Stimulated activated CD4-positive, alpha-beta T cell treated with anti-CD3 and anti-CD28 coated beads, Interleukin-4, amount 100 ng/mL, for 48 hours (primary cell): ENCODE results near the gene AGPAT3.

Experiments used
- DNase-seq, 2 donors: peaks; one replicate each; pipeline ENCODE4 v3.0.0-alpha.2; 2020; ENCODE audit warnings: low read depth in 2 of 2

AGPAT3 gene

DNA sequence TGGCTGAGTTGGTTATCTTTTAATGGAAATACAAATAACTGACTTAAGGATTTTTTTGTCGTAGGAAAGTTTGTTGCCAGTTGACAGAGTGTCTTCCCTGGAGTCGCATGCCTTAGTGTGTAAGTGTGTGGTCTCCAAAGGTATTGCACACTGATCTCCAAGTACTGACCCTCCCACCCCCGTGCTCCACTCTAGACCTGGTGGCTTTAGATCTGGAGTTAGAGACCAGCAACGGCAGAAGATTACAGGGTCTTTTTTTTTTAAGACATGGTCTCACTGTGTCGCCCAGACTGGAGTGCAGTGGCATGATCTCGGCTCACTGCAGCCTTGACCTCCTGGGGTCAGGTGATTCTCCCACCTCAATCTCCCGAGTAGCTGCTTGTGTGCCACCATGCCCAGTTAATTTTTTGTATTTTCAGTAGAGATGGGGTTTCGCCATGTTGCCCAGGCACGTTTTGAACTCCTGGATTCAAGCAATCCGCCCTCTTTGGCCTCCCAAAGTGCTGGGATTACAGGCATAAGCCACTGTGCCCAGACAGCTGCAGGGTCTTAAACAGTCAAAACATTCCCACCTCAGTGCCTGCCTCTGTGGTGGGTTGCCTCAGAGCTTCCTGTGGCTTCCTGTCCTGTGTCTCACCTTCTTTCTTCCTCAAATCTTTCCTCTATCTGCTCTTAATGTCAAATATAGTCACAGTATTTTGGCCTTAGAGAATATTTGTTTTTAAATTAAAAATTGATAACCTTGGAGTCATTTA is 154.0 kb downstream of the AGPAT3 start:
- DNase-seq: no peak

DNA sequence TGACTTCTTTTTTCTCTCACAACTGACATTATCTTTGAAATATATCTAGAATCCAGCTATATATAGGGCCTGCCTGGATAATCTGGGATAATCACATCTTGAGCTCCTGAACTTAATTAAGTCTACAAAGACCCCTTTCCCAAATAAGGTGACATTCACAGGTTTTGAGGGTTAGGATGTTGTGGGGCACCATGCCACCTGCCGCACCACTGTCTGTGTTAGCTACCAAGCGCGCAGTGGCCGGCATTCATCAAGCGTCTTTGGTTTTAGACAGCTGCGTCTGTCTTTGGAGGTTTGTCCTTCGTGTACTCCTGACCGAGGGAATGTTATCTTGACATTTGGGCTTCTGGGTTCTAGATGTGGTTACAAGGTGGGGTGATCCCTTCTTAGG is 154.5 kb downstream of the AGPAT3 start:
- DNase-seq: no peak

DNA sequence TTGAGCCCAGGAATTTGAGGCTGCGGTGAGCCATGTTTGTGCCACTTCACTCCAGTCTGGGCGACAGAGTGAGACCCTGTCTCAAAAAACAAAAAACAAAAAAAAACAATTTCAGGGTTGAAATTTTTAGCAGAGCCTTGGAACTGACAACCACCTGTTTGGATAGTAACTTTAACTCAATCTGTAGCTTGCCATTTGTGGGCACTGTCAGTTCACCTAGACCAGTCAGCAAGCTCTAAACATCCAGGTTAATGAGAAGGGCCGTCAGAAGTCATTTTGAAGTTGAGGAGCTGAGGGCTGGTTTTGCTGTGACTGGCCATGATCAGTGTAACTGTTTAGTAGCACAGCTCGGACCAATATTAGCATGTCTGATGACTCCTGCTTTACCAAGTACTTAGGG is 155.5 kb downstream of the AGPAT3 start:
- DNase-seq: no peak

DNA sequence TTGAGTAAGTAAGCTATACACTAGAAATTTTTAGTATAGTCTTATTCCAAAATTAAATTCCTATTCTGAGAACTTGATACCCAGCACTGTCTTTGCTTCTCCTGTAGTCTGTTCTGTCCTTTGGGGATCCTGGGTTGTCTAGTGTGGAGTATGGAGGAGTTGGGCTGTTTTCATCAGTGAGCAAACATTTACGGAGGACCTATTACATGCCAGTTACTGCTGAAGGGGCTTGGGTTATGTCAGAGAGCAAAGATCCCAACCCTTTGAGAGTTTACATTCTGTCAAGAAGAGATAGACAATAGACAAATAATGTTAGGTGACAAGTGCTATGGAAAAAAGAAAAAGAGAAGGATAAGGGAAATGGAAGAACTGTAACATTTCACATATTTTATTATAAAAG is 156.0 kb downstream of the AGPAT3 start:
- no peak for DNase-seq

DNA sequence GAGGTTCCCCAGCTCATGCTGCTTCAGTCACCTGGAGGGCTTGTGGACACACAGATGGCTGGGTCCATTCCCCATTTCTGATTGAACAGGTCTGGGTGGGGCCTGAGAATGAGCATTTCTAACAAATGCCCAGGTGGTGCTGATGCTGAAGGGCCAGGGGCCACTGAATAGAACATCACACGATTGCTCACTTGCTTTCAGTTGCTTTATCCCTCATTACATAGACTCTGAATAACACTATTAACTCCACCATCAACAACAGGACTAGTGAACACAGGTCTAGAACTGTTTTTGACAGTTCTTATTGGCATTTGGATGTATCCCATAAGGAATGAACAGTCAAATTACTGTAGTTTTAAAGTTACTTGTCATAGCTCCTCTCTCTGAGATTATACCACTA is 159.2 kb downstream of the AGPAT3 start:
- no peak for DNase-seq

GRCh38 chr21:44024887-44025353 is 159.9 kb downstream of the AGPAT3 start:
- no peak for DNase-seq

DNA sequence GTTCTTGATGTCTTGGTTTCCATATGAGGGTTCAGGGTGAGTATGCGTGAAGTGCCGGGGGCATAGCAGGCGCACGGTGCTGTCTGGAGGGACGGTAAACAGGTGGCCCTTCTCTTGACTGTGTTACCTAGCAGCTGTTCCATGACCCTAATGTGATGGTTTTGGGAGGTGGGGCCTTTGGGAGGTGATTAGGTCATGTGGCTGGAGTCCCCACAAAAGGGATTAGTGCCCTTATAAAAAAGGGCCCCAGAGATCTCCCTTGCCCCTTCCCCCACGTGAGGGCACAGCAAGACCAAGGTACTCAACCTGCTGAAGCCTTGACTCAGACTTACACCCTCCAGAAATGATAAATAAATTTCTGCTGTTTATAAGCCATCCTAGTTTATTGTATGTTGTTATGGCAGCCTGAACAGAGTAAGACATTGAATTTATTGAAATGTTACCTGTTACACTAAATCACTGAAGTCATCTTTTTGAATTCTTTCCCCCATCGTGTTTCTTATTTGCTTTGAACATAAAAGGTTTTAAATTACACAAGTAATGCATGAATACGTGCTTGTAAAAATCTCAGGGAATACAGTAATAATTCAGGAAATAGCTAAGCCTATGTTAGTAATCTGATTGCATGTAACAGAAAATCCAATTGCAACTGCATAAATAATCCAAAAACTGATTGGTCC is 162.7 kb downstream of the AGPAT3 start:
- DNase-seq: no peak

- no peak for DNase-seq
Measured at GRCh38 chr21:44028287-44028659, 163.2 kb downstream of the AGPAT3 start.

DNA sequence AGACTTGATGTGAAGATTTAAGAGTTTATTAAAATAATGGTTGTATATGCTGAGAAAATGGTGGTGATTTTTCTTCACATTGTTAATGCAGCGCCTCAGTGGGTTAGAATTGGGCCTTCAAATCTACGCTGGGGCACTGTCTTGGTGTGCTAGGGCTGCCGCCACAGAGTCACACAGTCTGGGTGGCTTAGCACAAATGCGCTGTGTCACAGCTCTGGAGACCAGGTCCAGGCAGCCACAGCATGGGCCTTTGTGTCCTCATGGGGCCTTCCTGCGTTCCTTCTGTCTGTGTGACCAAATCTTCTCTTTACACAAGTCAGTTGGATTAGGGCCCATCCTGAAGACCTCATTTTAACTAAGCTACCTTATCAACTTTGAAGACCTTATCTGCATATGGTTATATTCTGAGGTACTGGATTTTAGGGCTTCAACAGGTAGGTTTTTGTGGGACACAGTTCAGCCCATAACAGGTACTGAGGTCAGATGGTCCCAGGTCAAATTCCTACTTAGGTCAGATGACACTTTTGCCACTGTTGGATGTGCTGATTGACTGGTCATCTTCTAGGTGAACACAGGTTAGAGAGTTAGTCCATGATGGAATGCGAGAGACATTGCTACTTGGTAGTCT is 164.6 kb downstream of the AGPAT3 start:
- DNase-seq: no peak

DNA sequence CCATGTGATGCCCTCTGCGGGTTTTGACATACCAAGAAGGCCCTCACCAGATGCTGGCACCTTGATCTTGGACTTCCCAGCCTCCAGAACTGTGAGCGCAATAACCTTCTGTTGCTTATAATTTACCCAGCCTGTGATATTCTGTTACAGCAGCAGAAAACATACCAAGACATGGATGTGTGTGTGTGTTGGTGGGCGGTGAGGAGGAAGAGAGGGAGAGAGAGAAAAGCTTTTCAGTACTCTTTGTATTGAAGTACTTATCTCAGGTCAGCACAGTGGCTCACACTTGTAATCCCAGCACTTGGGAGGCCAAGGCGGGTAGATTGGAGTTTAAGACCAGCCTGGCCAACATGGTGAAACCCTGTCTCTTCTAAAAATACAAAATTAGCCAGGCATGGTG is 170.2 kb downstream of the AGPAT3 start:
- no peak for DNase-seq
